ELF-1 (cell line): ENCODE data around the gene CARD14.
A peak's percentile ranks its signal among the peaks of the same experiment; 100 is the strongest.

Experiments used
- DNase-seq: peaks from one replicate; pipeline ENCODE4 v3.0.0-alpha.2; 2016; ENCODE audit warnings: low read depth, low spot score

CARD14 gene

DNA sequence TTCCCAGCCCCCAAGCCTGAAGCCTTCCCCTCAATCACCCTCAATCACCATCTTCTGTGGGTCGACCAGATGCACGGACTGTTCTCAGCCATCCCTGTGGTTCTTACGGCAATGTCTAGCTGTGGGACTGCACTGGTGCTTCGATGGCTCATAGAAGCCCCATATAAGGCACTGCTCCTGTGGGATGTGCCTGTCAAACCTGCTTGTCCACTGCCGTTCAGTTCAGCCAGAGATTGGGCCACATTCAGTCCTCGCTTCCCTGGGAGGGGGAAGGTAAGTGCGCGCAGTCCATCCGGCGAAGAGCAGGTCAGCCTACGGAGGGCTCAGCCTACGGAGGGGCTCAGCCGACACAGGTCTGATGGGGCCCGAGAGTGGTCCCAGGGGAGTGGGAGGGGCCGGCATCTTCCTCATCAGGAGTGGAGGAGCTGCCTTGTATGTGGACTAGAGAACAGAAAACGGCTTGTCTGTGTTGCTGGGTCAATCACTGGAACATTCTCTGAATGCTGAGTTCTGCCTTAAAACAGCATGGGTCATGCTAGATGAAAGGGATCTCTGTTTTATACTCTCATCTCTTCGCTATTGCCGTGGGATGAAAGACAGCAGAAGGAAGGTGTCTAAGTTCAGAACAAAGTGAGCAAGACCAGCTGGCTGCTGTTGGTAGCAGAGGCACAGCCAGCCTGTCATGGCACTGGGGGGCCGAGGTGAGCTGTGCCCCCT lies at the start of gene CARD14:
TSS of gene CARD14 (plus strand) at position 247 of the 717 bp plus-strand sequence. CDS start 11,409 bp downstream, outside the sequence.
- peak; percentile 63 for DNase-seq

DNA sequence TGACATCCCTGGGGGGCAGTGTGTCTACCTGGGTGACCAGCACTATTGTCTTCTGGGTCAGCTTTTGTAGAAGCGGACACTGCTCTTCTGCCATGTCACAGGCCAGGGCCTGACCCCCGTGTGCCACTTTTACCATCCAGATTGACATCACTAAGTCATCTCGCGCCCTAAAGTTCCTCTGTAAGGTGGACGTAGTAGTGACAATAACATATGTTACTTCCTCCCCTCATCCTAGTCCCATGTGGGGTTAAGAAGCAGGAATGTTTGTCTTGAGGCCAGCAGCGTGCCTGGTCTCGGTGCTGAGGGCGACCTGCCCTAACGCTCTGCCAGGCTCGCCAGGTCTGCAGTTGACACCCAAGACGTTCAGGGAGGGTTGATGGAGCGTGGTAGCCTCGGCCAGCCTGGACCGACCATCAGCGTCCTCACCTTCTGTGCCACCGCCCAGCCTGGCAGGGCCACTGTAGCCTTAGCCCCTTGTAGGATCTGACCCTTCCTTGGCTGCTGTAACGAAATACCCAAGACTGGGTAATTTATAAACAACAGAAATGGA lies 47.7 kb upstream of the CARD14 start:
- no peak for DNase-seq

DNA sequence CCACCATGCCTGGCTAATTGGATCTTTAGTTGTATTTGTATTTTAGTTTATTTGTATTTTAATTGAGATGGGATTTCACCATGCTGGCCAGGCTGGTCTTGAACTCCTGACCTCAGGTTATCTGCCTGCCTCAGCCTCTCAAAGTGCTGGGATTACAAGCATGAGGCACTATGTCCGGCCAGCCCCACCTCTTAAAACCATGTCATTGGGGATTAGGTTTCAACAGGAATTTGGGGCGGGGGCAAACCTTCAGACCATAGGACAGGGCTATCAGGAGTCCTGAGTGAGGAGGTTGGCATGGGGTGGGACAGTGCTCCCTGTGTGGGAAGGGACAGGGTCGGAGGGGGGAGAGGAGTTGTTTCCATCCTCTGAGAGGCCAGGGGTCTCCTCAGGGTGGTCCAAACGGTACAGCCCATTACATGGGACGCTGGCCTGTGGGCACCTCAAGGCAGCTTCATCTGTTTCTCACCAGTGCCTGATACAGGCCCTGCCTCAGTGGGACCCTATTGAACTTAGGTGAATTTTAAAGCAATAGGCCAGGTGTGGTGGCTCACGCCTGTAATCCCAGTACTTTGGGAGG lies 46.8 kb upstream of the CARD14 start:
- DNase-seq, result no peak

DNA sequence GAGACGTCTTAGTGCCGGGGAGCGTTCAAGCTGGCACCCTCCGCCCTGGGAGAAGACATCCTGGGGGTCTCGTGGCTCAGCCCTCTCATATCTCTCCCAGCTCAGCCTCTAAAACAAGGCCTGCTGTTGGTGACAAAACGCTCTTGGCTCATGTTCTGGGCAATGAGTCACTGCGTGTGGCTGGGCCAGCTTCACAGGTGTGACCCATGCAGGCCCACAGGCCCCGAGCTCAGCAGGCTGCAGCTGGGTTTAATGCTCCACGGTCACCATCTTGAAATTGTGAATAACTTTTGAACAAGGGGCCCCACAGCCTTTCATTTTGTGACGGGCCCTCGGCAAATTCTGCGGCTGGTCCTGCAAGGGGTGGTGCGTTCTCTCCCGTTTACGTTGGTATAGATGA lies 46.0 kb upstream of the CARD14 start:
- peak; percentile 34 for DNase-seq

DNA sequence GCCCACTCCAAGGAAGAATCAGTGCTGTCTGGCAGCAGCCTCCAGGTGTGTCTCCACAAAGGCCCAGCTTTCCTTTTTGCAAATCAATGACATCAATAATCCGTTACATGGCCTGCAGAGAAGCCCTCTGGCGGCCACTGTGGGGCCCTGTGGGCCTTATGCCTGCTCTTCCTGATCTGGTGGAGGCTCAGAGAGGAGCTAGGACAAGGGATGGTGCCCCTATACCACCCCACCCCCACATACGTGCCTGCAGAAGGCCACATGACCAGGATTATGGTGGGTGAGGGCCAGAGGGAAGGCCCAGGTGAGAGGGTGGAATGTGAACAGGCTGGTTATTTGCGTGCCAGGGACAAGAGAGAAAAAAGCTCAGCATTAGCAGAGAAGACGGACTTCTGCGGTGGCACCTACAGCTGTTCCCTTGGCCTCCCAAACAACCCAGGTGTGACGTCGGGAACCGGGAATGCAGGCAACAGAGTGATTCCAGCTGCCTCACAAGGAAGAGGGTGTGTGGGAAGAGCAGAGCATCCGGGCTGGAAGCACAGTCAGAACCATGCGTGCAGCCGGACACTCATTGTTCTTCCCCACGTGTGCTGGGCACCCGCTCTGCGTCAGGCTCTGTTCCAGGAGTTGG lies 45.4 kb upstream of the CARD14 start:
- peak; percentile 82 for DNase-seq

DNA sequence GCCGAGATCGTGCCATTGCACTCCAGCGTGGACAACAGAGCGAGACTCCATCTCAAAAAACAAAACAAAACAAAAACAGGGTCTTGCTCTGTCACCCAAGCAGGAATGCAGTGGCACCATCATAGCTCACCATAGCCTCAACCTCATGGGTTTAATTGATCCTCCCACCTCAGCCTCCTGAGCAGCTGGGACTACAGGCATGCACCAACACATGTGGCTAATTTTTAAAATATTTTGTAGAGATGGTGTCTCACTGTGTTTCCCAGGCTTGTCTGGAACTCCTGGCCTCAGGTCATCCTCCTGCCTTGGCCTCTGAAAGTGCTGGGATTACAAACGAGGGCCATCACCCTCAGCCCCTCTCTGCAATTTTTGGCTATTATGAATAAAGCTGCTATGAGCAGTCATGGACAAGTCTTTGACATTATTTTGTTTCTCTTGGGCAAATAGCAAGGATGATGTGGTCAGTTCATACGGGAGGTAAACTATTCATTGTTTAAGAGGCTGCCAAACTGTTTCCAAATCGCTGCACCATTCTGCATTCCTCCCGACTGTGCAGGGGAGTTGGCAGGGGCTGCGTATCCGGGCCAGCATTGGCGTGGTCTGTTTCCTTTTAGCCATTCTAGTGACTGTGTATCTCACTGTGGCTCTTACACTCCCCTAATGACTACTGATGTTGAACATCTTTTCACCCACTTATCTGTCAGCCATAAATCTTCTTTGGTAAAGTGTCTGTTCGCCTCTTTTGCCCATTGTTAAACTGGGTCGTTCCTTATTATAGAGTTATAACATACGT lies 44.0 kb upstream of the CARD14 start:
- no peak for DNase-seq

DNA sequence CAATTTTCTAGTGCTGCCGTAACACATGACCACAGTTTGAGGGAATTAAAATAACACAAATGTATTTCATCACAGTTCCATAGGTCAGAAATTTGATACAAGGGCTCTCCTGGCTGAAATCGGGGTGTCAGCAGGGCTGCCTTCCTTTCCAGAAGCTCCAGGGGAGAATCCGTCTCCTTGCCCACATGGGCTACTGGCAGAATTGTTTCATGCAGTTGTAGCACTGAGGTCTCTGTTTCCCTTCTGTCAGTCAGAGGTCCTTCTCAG lies 43.4 kb upstream of the CARD14 start:
- no peak for DNase-seq

DNA sequence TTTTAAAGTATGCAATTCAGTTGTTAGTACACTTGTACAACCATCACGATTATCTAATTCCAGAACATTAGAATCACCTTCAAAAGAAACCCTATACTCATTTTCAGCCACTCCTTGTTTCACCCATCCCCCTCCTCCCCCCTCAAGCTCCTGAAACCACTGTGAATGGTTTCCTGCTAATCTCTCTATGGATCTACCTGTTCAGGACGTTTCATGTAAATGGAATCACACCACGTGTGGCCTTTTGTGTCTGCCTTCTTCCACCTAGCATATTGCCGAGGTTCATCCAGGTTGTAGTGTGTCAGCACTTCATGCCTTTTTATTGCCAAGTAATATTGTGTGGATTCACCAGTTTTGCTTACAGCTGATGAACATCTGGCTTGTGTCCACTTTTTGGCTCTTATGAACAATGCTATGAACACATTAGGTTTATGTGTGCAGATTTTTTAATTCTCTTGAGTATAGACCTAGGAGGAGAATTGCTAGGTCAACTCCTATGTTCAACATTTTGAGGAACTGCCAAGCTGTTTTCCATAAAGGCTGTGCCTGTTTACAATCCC lies 40.7 kb upstream of the CARD14 start:
- DNase-seq, result no peak

DNA sequence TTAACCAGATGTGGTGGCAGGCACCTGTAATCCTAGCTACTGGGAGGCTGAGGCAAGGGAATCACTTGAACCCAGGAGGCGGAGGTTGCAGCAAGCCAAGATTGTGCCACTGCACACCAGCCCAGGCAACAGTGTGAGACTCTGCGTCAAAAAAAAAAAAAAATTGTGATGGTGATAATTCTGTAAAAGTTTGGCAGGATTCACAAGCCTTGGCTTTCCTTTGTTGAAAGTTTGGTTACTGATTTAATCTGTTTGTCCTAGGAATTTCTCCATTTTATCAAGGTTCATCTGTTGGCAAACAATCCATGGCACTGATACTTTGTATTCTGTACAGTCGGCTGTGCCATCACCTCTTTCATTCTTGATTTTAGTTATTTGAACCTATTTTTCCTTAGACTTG lies 38.8 kb upstream of the CARD14 start:
- DNase-seq, result no peak

DNA sequence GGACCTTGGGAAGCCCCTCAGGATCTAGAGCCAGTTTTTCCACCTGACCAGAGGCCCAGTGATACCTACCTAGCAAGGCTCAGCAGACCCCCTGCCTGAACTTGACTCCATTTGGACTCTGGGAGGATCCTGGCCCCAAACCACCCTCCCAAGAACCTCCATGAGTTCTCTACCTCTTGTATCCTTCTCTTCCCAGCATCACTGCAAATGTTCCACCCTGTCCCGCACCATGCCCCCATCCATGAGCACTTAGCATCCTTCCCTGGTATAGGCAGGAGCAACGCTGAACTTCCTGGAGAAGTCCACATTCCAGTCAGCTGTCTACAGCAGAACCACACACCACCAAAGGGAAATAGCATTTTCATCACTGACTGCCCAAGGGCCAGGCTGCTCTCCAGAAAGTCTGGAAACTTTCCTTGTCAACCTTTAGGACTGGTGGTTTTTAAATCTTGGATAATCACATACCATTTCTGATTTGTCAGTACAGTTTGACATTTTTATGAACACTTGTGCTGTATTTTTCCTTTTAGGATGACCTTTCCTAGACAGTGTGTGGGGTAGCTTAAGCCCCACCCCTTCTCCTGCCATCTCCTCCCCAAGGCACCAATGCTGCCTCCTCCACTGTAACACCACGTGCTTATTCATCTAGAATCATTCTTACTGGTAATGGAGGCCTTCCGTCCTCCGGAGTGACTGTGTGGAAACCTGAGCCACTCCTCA lies 36.8 kb upstream of the CARD14 start:
- DNase-seq, result no peak

DNA sequence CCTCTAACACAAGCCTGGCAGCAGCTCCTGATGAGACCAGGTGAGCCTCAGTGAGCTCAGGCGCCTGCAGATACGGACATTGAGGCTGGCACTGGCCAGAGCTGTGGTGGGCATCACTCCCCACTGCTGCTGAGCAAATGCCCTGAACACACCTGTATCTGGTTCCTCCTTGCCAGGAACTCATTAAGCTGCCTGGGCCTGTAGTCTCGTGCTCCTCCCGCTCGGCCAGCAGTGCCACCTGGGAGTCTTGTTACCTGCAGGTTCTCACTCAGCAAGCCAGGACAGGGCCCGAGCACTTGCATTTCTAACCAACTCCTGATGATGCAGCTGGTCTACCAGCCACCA lies 36.2 kb upstream of the CARD14 start:
- DNase-seq, result no peak

DNA sequence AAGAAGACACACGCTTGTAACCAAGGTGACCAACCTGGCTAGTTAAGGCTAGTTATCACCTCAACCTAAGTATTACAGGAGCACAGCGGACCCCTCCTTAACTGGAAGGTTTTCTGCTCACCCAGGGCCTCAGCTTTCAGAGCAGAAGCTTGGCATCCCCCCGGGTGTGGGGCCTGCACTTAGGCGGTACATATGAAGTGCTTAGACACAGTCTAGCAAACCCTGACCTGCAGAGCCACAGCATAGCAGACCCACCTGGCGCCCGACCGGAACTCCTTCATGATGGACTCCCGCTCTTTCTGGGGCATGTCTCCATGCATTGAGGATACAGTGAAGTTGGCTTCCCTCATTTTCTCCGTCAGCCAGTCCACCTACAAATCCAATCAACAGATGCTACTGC lies 32.7 kb upstream of the CARD14 start:
- DNase-seq, result no peak

DNA sequence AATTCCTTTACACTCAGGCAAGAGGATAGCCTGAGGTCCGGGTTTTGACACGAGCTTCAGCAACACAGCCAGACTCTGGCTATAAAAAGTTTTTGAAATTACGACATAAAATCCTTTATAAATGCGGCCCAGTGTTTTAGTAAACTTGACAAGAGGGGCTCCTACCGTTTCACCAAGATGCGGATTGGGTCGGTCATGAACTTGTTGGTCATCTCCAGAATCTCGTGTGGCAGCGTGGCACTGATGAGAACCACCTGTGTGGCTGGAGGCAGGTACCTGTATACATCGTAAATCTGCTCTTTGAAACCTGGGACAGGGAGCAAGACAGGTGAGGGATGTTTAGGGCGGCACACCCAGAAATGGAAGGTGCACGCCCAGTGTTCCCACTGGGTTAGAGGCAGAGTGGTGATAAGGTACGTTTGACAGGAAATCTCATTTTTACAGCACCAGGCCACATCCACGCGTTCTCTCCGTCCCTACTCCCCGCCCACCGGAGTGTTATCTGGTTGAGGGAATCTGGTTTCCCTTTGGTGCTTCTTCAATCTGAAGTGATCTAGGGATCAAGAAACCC lies 30.9 kb upstream of the CARD14 start:
- DNase-seq, result no peak

DNA sequence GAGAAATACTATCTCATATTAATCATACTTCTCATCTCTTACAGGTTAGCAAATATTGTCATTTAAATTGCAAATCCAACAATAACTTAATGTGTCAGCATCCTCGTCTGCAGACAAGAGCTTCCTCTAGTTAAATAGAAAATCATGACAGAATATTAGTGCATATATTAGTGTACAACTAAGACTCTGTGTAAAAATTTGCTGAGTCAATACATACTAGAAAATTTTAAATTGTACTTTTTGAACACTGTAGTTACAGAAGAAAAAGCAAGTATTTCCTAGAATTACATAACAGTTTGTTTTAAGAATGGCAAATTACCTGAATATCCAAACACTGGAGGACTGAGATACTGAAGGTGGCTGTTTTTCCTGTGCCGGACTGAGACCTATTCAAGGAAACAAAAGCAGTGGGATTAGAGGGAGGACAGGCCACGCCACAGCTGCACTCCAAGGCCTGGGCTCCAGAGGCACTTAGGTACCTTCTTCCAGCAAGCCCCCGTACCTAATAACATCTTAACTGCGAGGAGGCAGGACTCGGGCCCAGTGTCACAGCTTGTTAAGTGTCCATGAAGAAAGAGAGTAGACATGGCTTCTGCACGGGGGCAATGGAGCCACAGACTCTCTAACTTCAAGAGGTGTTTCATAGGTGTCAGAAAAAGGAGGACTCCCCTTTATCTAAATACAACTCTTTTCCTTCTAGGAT lies 28.2 kb upstream of the CARD14 start:
- DNase-seq, result no peak

DNA sequence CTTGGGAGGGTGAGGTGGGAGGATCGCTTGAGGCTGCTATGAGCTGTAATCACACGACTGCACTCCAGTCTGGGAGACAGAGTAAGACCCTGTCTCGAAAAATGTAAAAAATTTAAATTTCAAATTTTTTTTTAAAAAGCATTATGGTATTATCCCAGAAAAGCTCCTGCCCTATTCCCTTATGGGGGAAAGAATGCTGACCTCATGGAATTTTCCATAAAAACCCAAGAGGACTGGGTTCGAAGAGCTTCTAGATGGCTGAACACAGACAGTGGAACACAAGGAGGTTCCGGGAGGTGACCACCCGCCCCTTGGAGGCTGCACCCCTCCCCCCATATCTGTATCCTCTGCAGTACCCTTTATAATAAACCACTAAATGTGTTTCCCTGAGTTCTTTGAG lies 26.9 kb upstream of the CARD14 start:
- DNase-seq, result no peak

DNA sequence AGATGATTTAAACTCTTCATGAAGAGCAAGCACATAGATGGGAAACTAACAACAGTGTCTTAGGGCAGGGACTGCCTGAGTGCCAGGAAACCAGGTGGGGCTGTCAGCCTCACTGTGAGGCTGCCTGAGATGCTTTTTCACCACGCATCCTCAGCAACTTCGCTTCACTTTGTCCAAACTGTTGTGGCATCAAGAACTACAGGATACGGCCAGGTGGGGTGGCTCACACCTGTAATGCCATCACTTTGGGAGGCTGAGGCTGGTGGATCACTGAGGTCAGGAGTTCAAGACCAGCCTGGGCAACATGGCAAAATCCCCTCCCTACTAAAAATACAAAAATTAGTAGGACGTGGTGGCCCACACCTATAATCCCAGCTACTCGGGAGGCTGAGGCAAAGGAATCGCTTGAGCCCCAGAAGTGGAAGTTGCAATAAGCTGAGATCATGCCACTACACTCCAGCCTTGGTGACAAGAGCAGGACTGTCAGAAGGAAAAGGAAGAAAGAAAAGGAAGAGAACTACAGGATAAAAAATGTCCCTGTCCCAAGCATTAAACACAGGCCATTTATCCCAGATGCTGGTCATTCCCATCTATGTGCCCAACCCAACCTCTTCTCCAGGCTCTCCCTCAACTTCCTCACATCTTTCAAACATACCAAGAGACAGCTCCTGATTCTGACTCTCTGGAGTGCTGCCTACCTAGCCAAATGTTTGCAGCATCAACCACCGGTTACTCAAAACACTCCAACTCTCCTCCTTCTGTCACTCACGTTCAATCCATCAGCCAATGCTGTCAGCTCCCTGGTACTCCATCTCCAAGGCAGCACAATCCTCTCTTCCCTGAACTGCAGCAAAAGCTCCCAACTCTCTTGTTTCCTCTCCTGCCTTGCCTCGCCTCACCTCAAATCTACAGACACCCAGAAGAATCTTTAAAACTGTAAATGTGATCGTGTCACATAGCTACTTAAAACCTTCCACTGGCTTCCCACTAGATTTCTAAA lies 24.5 kb upstream of the CARD14 start:
- DNase-seq, result no peak

DNA sequence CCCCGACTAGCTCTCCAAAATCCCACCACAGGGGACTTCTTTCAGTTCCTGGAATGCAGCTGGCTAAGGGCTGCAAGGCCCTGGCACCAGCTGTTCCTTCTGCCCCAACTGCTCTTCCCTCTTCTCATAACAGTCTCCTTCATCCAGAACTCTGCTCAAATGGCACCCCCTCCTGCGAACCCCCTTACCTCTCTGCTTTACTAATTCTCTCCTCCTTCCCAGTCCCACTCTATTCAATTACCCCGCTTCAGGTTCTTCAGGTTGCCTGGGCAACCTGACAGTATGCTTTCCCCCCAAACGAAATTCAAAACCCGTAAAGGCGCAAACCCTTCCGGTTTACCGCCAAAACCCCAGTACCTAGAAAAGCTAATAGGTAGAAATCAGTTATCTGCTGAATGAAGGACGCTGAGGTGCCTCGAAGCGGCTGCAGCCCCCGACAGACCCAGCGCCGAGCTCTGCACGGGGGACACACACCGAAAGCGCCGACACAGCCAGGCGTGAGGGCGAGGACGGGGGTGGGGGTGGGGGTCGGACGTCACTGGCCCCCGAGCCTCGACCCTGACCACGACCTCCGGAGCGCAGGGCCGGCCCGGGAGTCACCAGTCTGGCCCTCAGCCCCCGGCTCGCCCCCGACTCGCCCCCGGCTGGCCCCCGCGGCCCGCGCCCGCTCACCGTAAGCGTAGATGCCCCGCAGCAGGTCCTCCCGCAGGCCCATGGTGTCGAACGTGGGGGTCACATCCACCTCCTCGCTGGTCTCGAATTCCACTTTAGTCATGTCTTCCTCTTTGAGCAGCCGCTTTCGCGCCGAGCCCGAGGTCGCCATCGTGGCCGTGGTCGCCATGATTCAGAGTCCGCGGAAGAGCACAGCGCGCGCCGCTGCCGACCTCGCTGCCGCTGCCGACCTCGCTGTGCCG lies 23.5 kb upstream of the CARD14 start:
- DNase-seq, result no peak
